Measurements from ENCODE around the gene RNF19B. TPM values are rescaled to one million over a fixed set of nuclear protein-coding genes. Genes with fewer than 3 reads are reported as not detected.

RNF19B gene
- total RNA-seq, 1 donor from 2014 or later: 18.7 TPM

DNA sequence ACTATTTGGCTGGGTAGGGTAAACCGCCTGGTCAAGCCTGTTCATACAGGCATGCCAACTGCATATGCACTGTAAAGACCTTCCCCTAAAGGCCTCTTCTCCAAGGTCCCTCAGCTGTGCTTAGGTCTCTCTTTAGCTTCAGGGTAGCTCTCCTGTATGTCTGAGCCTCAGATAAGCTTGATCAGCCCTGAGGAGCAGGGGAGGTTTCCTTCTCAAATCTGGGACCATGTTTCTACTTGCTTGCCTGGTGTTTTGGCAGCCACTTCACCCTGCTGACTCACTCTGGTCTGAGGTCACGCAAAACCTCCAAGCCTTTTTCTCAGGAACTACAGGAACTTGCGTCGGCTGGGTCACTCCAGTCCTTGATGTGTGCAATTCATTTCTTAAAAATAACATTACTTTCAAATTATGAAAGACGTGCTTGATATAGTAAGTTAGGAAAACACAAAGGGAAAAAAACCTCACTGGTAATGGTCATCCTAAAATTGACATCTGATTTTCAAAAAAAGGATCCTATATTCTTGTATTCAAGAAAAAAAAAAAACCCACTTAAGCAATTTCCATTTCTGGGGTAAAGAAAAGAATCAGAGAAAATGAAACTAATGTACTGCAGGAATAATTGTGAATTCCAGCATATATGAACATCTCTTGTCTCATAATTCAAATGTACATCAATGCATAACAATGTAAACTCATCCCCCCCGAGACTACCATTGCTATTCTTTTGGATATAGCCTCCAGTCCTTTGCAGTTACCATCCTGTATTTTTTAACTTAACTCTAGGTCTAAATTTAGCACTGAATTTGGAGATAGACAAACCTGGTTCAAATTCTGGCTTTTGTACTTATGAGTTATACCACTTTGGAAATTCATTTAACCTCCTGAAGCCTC lies 24.8 kb upstream of the RNF19B start:
- H3K27me3 Mint-ChIP-seq (ENCODE audit: unreplicated experiment): no peaks in the 10 kb centered on the region
- H3K9me3 Mint-ChIP-seq (ENCODE audit: unreplicated experiment): peaks cover 2% of the 10 kb centered on the region
- TF ChIP-seq, protein P1, sequence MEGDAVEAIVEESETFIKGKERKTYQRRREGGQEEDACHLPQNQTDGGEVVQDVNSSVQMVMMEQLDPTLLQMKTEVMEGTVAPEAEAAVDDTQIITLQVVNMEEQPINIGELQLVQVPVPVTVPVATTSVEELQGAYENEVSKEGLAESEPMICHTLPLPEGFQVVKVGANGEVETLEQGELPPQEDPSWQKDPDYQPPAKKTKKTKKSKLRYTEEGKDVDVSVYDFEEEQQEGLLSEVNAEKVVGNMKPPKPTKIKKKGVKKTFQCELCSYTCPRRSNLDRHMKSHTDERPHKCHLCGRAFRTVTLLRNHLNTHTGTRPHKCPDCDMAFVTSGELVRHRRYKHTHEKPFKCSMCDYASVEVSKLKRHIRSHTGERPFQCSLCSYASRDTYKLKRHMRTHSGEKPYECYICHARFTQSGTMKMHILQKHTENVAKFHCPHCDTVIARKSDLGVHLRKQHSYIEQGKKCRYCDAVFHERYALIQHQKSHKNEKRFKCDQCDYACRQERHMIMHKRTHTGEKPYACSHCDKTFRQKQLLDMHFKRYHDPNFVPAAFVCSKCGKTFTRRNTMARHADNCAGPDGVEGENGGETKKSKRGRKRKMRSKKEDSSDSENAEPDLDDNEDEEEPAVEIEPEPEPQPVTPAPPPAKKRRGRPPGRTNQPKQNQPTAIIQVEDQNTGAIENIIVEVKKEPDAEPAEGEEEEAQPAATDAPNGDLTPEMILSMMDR (IDR thresholded peaks at IDR 0.05; ENCODE audit: partially characterized antibody, unreplicated experiment): no peak
- DNase-seq: no peak
- H3K27ac Mint-ChIP-seq (ENCODE audit: unreplicated experiment): no peak overlapping the region
- H3K4me3 Mint-ChIP-seq (ENCODE audit: unreplicated experiment): no peak overlapping the region
- peaks cover 4% of the 10 kb centered on the region for H3K4me1 Mint-ChIP-seq (ENCODE audit: low read depth, unreplicated experiment)
- no peaks in the 10 kb centered on the region for H3K36me3 Mint-ChIP-seq (ENCODE audit: unreplicated experiment)

- DNase-seq: no peak
- Mint-ChIP-seq H3K4me3 (ENCODE audit: unreplicated experiment) (no peak overlapping the region), H3K36me3 (ENCODE audit: unreplicated experiment) (no peaks in the 10 kb centered on the region), H3K27ac (ENCODE audit: unreplicated experiment) (no peak overlapping the region), H3K4me1 (ENCODE audit: low read depth, unreplicated experiment) (peaks cover 4% of the 10 kb centered on the region), H3K9me3 (ENCODE audit: unreplicated experiment) (peaks cover 2% of the 10 kb centered on the region), H3K27me3 (ENCODE audit: unreplicated experiment) (no peaks in the 10 kb centered on the region)
- TF ChIP-seq, protein P1 (IDR thresholded peaks at IDR 0.05; ENCODE audit: partially characterized antibody, unreplicated experiment): no peak
Measured at GRCh38 chr1:32988665-32989064, 24.1 kb upstream of the RNF19B start.

GRCh38 chr1:32985226-32985625 lies 20.6 kb upstream of the RNF19B start:
- no peaks in the 10 kb centered on the region for H3K9me3 Mint-ChIP-seq (ENCODE audit: unreplicated experiment)
- no peaks in the 10 kb centered on the region for H3K4me1 Mint-ChIP-seq (ENCODE audit: low read depth, unreplicated experiment)
- no peak for DNase-seq
- H3K4me3 Mint-ChIP-seq (ENCODE audit: unreplicated experiment): no peak overlapping the region
- TF ChIP-seq, protein P1 (IDR thresholded peaks at IDR 0.05; ENCODE audit: partially characterized antibody, unreplicated experiment): no peak
- H3K36me3 Mint-ChIP-seq (ENCODE audit: unreplicated experiment): no peaks in the 10 kb centered on the region
- H3K27me3 Mint-ChIP-seq (ENCODE audit: unreplicated experiment): no peaks in the 10 kb centered on the region
- no peak overlapping the region for H3K27ac Mint-ChIP-seq (ENCODE audit: unreplicated experiment)

DNA sequence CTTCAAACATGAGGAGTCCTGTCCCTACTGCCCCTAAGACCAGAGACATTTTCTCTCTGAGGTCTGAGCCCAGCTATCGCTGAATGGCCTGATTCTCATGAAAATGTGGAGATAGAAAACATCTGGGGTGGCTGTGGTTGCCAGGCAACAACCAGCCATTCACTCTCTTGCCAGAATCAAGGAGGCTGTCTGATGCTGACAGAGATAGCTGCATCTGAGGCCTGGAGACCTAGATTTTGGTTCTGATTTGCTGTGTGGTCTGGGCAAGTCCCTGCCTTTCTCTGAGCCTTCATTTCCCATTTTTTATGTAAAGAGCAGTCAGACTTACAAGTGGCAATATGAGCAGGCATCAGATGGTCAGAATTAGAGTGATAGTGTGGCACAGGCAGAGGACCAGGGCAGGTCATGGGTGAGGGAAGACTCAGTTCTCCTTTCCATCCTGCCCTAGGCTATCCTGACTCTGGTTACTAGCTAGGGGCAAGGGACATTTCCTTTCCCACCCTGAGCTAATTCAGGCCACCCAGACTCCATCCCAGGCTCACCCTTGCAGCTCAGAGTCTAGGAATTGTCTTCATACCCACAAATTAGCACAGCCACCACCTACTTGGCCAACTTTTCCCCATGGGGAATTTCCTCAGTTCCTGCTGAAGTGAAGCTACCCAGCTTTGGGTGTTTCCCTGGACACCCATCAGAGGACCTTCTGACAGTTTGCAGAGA lies 20.0 kb upstream of the RNF19B start:
- no peaks in the 10 kb centered on the region for H3K4me1 Mint-ChIP-seq (ENCODE audit: low read depth, unreplicated experiment)
- TF ChIP-seq, protein P1 (IDR thresholded peaks at IDR 0.05; ENCODE audit: partially characterized antibody, unreplicated experiment): no peak
- H3K4me3 Mint-ChIP-seq (ENCODE audit: unreplicated experiment): no peak overlapping the region
- no peaks in the 10 kb centered on the region for H3K36me3 Mint-ChIP-seq (ENCODE audit: unreplicated experiment)
- H3K9me3 Mint-ChIP-seq (ENCODE audit: unreplicated experiment): no peaks in the 10 kb centered on the region
- no peak overlapping the region for H3K27ac Mint-ChIP-seq (ENCODE audit: unreplicated experiment)
- no peaks in the 10 kb centered on the region for H3K27me3 Mint-ChIP-seq (ENCODE audit: unreplicated experiment)
- DNase-seq: no peak

DNA sequence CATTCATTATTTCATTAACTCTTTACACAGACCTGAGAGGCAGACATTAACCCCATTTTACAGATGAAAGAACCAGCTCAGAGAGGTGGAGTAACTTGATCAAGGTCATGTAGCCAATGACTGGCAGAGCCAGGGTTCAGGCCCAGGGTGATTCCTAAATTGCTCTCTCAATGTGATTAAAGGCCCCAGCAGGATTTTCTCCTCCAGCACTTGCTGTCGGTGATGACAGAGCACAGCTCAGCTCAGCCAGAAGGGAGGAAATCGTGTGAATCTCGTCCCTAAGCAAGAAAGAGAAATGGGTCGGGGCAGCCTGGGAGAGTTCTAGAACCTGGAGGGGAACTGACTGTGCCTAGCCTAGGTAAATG lies 19.5 kb upstream of the RNF19B start:
- TF ChIP-seq, protein P1 (IDR thresholded peaks at IDR 0.05; ENCODE audit: partially characterized antibody, unreplicated experiment): no peak
- Mint-ChIP-seq H3K36me3 (ENCODE audit: unreplicated experiment) (no peaks in the 10 kb centered on the region), H3K9me3 (ENCODE audit: unreplicated experiment) (no peaks in the 10 kb centered on the region), H3K27me3 (ENCODE audit: unreplicated experiment) (peaks cover 3% of the 10 kb centered on the region), H3K4me3 (ENCODE audit: unreplicated experiment) (no peak overlapping the region), H3K4me1 (ENCODE audit: low read depth, unreplicated experiment) (no peaks in the 10 kb centered on the region), H3K27ac (ENCODE audit: unreplicated experiment) (no peak overlapping the region)
- no peak for DNase-seq

All from glutamatergic neuron (in vitro differentiated cells).